Measurements from ENCODE around the gene PARP8.

Gene PARP8

DNA sequence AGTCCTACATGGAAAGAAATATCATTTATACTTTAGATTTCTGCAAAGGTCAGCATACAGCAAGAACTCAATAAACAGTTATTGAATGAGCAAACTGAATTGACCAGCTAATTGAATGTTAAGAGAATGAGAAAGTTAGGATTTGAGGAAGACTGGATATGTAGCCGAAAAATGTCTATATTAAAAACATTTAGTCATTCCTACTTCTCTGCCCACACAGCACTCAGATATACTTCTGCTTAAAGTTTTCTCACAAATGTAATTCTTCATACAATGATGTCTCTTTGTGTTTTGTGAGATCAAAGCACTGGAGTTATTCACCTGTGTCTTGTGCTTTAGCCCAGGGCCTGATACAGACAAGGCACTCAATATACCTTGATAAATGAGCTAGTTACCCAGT, 188.6 kb downstream of the PARP8 start:
- no peak for FAIRE-seq

DNA sequence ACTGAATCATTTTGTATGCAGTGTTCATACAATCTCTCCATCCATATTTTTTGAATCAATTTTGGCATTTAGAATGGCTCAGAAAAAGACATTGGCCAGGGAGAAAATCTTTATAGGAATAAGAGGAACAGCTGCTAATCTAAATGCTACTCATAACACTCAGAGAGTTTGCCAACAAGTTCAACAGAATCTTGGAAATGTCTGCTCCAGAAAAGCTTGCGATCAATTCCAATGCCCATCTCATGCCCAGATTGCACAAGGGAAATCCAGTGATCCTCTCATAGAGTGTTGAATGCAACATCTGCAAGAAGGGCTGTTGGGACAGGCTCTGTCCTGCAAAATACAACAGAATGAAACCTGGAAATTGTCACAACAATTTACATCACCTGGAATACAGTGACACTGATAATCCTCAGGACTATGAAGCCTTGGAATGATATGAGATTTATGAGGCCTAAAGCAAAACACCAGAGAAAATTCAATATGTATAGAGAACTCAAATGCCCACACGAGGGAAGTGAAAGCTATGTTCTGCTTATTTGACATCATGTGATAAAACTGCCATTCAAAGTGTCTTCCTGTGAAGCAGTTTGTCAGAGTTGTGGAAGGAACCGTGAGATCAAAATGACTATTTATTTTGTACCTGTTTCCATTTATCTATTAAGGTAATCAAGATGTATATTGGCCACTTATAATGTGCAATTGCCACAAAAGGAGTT, 190.1 kb downstream of the PARP8 start:
- no peak for FAIRE-seq

DNA sequence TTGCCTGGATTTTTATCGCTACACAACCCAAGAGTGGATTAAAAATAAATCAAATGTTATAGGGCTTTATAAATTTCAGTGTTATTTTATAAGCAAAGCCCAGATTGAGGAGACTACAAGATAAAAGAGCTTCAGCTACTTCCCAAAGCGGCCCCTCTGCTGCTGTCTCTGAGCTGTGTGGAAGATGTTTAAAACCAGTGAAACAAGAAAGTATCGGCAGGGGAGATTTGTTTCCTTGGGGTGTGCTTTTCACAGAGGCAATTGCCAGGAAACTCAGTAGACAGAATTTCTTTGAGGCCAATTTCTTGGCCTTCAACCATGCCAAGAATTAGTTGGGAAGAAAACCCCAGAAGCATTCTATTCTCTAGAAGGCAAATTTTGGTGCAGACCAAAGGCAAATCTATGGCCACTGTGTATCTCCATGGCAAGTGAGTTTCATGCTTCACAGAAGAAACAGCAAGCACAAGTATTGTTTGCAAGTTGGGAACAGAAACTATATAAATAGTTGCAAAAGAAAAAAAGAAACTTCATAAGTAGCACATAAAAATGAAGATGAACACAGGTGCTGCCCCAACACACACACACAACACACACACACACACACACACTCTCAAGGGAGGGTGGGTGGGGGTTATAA, 197.2 kb downstream of the PARP8 start:
- no peak for FAIRE-seq

- FAIRE-seq, result no peak
Observed at GRCh38 chr5:50864466-50864865, 198.0 kb downstream of the PARP8 start.

- FAIRE-seq, result no peak
Observed at GRCh38 chr5:50866415-50866814, 200.0 kb downstream of the PARP8 start.

DNA sequence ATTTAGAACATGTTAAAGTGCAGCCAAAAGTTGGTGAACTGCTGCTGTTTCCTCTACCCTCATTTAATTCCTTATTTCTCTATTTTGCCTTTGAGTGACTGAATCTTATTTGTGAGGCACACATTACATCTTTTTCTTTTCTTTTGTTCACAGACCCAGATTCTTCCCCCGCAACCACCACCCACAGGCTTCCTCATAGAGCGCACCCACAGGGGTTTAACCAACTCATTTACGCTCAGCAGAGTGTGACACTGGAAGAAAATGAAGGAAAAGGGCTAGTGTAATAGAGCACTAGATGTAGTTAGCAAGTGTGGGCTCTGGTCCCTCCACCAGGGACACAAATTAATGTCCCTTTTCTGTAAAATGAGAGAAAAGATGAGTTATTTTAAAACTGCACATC, 200.7 kb downstream of the PARP8 start:
- FAIRE-seq, result no peak

GRCh38 chr5:50873595-50874277, 207.3 kb downstream of the PARP8 start:
- FAIRE-seq, result no peak

- FAIRE-seq, result no peak
Observed at GRCh38 chr5:50874306-50875001, 208.0 kb downstream of the PARP8 start.

- no peak for FAIRE-seq
Observed at GRCh38 chr5:50875002-50875344, 208.5 kb downstream of the PARP8 start.

DNA sequence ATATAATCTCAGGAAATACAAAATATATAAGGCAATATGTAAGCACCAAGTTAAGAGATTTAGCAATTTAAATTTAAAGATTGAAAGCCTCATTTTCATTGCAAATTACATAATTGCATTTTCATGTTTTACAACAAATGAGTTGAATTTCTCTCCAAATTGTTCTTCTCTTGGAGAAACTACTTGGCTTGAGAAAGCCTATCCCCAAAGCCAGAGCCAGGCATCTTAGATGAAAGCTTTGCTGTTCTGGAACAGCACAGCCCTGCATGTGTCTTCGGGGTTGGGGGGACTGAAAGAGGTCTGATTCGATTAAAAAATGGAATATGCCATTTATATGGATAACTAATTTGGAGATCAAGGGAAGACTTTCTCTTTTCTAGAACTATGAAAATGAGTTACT, 212.0 kb downstream of the PARP8 start:
- FAIRE-seq, result no peak

GRCh38 chr5:50881407-50881806, 215.0 kb downstream of the PARP8 start:
- FAIRE-seq, result no peak

GRCh38 chr5:50886657-50887345, 220.4 kb downstream of the PARP8 start:
- no peak for FAIRE-seq

GRCh38 chr5:50887889-50888633, 221.6 kb downstream of the PARP8 start:
- FAIRE-seq, result no peak

GRCh38 chr5:50888751-50889150, 222.3 kb downstream of the PARP8 start:
- FAIRE-seq, result no peak

GRCh38 chr5:50889790-50890189, 223.4 kb downstream of the PARP8 start:
- FAIRE-seq, result no peak
